ACHN (cell line): Measurements from ENCODE around the gene ACTN4.

ENCODE experiments used
- DNase-seq: peaks from one replicate; pipeline ENCODE4 v3.0.0-alpha.2; 2015
- in situ Hi-C: cut with HindIII; loops from 2 replicates; pipeline ENCODE4 v1.10.0; 2017; ENCODE audit warnings: low sequenced_read_pairs, low pct_ligation_motif_present, low pct_unique_long_range_greater_than_20kb

ACTN4 gene

GRCh38 chr19:38657633-38658222 is 10.3 kb downstream of the ACTN4 start:
- in situ Hi-C loops = no loop called here
- peak; percentile 89 for DNase-seq

GRCh38 chr19:38658462-38659306 is 11.2 kb downstream of the ACTN4 start:
- in situ Hi-C loops = no loop called here
- peak; percentile 98 for DNase-seq

GRCh38 chr19:38660724-38661123 is 13.3 kb downstream of the ACTN4 start:
- in situ Hi-C loops = no loop called here
- DNase-seq = no peak

GRCh38 chr19:38661136-38661535 is 13.7 kb downstream of the ACTN4 start:
- no peak for DNase-seq
- in situ Hi-C loops = no loop called here

GRCh38 chr19:38661996-38662395 is 14.5 kb downstream of the ACTN4 start:
- DNase-seq = no peak
- in situ Hi-C loops = no loop called here

GRCh38 chr19:38662537-38663155 is 15.2 kb downstream of the ACTN4 start:
- DNase-seq = no peak
- in situ Hi-C loops = no loop called here

- in situ Hi-C loops = no loop called here
- DNase-seq = no peak
Measured at GRCh38 chr19:38663156-38663651, 15.8 kb downstream of the ACTN4 start.

- no peak for DNase-seq
- in situ Hi-C loops = no loop called here
Measured at GRCh38 chr19:38663957-38664502, 16.6 kb downstream of the ACTN4 start.

- in situ Hi-C loops = no loop called here
- DNase-seq = no peak
Measured at GRCh38 chr19:38664503-38665211, 17.2 kb downstream of the ACTN4 start.

GRCh38 chr19:38665219-38665931 is 17.9 kb downstream of the ACTN4 start:
- in situ Hi-C loops = no loop called here
- DNase-seq = no peak

GRCh38 chr19:38665950-38666662 is 18.7 kb downstream of the ACTN4 start:
- DNase-seq = no peak

GRCh38 chr19:38666663-38667511 is 19.4 kb downstream of the ACTN4 start:
- DNase-seq = no peak
- in situ Hi-C loops = no loop called here

More at GRCh38 chr19:38665950-38666662, 18.7 kb downstream of the ACTN4 start:
- in situ Hi-C loops = no loop called here

- in situ Hi-C loops = no loop called here
- DNase-seq = no peak
Measured at GRCh38 chr19:38667661-38668171, 20.3 kb downstream of the ACTN4 start.

- in situ Hi-C loops = no loop called here
- DNase-seq = no peak
Measured at GRCh38 chr19:38669552-38669951, 22.1 kb downstream of the ACTN4 start.

- DNase-seq = no peak
- in situ Hi-C loops = no loop called here
Measured at GRCh38 chr19:38670921-38671398, 23.5 kb downstream of the ACTN4 start.

- in situ Hi-C loops = no loop called here
- no peak for DNase-seq
Measured at GRCh38 chr19:38671654-38672053, 24.2 kb downstream of the ACTN4 start.
